Tibial nerve (tissue), 4 donors: ENCODE results near the gene MEPE. TPM values are rescaled to one million over a fixed set of nuclear protein-coding genes. Genes with fewer than 3 reads are reported as not detected.

Experiments
- DNase-seq, 2 donors: peaks; one replicate each; pipeline ENCODE4 v3.0.0-alpha.2; 2019; ENCODE audit warnings: low spot score in 2 of 2
- H3K27ac ChIP-seq, 4 donors: fragments of 200-600 bp; sonication (generic) in 3 of 4; one replicate each; pipeline ENCODE4 v1.5.1; 2017 to 2019; ENCODE audit warnings: mild to moderate bottlenecking in 1 of 4
- H3K27me3 ChIP-seq, 2 donors: fragments of 200-600 bp; sonication (generic) in 1 of 2; one replicate each; pipeline versions ENCODE4 v1.5.1 to v1.6.0; 2017 to 2019
- H3K36me3 ChIP-seq, 3 donors: fragments of 200-600 bp; sonication (generic); one replicate each; pipeline ENCODE4 v1.5.1; 2018 to 2019
- H3K4me1 ChIP-seq, 4 donors: fragments of 200-600 bp; sonication (generic) in 3 of 4; one replicate each; pipeline ENCODE4 v1.5.1; 2017 to 2019
- H3K4me3 ChIP-seq, 4 donors: fragments of 200-600 bp; sonication (generic) in 3 of 4; one replicate each; pipeline ENCODE4 v1.5.1; 2017 to 2019; ENCODE audit warnings: mild to moderate bottlenecking in 1 of 4, moderate library complexity in 1 of 4
- H3K9me3 ChIP-seq, 4 donors: fragments of 200-600 bp; sonication (generic) in 3 of 4; one replicate each; pipeline ENCODE4 v1.5.1; 2017 to 2019
- EP300 ChIP-seq, 2 donors: sonication (generic); formaldehyde crosslinking; IDR thresholded peaks; one replicate each; pipeline ENCODE4 v1.6.1; 2017; ENCODE audit warnings: antibody characterized with exemption in 2 of 2, mild to moderate bottlenecking in 1 of 2
- POLR2A ChIP-seq, 2 donors: fragments of 450-650 bp; IDR thresholded peaks; one replicate each; pipeline ENCODE4 v1.6.1; 2017; ENCODE audit warnings: antibody characterized with exemption in 2 of 2, mild to moderate bottlenecking in 2 of 2, moderate library complexity in 2 of 2
- WGBS, 2 donors: methylation state at CpG; one replicate each; pipeline ENCODE4 v1.1.5; 2018; 5-methylcytosine and 5-hydroxymethylcytosine counted together
- total RNA-seq, 4 donors: library from RNA; depleted of rRNA; stranded (reverse); fragments of >200 nt; gene quantifications; one replicate each; pipeline ENCODE4 v1.1.0, GENCODE V29; 2016
- TF ChIP-seq, protein P1 (sequence below), 5 experiments: fragments of 200-600 bp in 3 of 5; fragments of 450-650 bp in 2 of 5; sonication (generic) in 3 of 5; IDR thresholded peaks; one replicate each; pipeline ENCODE4 v1.5.1; 2016 to 2019; ENCODE audit warnings: antibody characterized with exemption in 5 of 5, mild to moderate bottlenecking in 3 of 5, moderate library complexity in 2 of 5

MEPE gene
- total RNA-seq, 4 donors from 2014 or later: not detected

DNA sequence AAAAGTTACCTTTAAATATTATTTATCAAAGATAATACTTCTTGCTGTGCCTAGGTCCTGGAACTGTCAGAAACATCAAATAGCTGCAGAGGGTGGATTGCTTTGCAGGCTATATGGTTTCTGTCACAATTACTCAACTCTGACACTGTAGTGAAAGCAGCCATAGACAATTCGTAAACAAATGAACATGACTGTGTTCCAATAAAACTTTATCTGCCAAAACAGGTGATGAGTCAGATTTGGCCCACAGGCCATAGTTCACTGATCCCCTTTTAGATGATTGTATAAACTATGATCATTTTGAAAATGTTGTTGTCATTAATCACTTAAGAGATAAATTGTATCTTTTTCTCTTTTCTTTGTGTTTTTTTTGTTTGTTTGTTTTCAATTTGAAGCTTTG, 8.4 kb upstream of the MEPE start:
- Histone ChIP-seq H3K27me3 (no peaks in the 10 kb centered on the region), H3K36me3 (no peaks in the 10 kb centered on the region), H3K27ac (no peak overlapping the region), H3K4me1 (no peaks in the 10 kb centered on the region), H3K9me3 (no peaks in the 10 kb centered on the region), H3K4me3 (no peak overlapping the region)
- TF ChIP-seq, protein P1, sequence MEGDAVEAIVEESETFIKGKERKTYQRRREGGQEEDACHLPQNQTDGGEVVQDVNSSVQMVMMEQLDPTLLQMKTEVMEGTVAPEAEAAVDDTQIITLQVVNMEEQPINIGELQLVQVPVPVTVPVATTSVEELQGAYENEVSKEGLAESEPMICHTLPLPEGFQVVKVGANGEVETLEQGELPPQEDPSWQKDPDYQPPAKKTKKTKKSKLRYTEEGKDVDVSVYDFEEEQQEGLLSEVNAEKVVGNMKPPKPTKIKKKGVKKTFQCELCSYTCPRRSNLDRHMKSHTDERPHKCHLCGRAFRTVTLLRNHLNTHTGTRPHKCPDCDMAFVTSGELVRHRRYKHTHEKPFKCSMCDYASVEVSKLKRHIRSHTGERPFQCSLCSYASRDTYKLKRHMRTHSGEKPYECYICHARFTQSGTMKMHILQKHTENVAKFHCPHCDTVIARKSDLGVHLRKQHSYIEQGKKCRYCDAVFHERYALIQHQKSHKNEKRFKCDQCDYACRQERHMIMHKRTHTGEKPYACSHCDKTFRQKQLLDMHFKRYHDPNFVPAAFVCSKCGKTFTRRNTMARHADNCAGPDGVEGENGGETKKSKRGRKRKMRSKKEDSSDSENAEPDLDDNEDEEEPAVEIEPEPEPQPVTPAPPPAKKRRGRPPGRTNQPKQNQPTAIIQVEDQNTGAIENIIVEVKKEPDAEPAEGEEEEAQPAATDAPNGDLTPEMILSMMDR (IDR thresholded peaks at IDR 0.05): no peak
- TF ChIP-seq EP300 (IDR thresholded peaks at IDR 0.05): no peak
- TF ChIP-seq POLR2A (IDR thresholded peaks at IDR 0.05): no peak
- 42 to 88% methylated on average over 1 of the region's 1 CpG for WGBS, 2 donors
- no peak for DNase-seq

DNA sequence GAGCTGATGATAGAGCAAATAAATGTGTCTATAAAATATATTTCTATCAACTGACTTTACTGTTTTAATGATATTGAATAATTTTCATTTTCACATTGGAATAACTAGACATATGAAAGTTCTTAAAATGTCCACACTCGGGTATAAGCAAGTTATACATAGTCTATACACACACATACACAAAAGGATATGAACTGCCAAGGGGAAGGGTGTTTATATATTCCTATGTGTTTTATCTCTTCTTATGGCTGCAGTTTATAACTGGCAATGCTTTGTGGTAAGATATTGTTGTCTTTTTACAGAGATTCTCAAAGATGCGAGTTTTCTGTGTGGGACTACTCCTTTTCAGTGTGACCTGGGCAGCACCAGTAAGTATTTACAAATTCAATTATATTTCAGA, 1.6 kb downstream of the MEPE start:
- WGBS, 2 donors: 81 to 93% methylated on average over 2 of the region's 2 CpGs
- H3K4me3 ChIP-seq: no peak overlapping the region
- H3K9me3 ChIP-seq: no peaks in the 10 kb centered on the region
- H3K4me1 ChIP-seq: peaks cover 0 to 16% (median 5%) of the 10 kb centered on the region in 4 donors
- no peak for DNase-seq
- H3K27me3 ChIP-seq: no peaks in the 10 kb centered on the region
- no peak overlapping the region for H3K27ac ChIP-seq
- no peaks in the 10 kb centered on the region for H3K36me3 ChIP-seq
- TF ChIP-seq, protein P1 (IDR thresholded peaks at IDR 0.05): no peak
- TF ChIP-seq EP300 (IDR thresholded peaks at IDR 0.05) (no peak), POLR2A (IDR thresholded peaks at IDR 0.05) (no peak)

DNA sequence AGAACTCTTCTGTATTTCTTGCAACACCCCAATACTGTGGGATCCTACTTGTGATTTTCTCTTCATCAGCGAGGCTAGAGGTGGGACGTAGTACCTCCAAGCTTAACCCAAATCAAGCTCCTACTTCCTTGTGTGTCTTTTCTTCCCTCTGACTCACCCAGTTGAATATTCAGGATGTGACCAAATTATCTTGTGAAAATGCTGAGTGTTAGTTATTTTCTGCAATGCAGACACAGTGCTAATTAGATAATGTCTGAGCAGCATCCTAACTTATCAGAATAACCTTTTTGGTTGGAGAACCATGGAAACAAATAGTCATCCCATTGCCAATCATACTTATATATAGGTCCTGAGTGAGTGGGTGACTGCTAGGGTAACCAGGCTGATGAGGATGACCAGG, 2.4 kb downstream of the MEPE start:
- Histone ChIP-seq H3K36me3 (no peaks in the 10 kb centered on the region), H3K9me3 (no peaks in the 10 kb centered on the region), H3K4me3 (no peak overlapping the region), H3K4me1 (peaks cover 0 to 23% (median 7%) of the 10 kb centered on the region in 4 donors), H3K27ac (no peak overlapping the region), H3K27me3 (no peaks in the 10 kb centered on the region)
- 81 to 96% methylated on average over 2 of the region's 2 CpGs for WGBS, 2 donors
- TF ChIP-seq POLR2A (IDR thresholded peaks at IDR 0.05): no peak
- TF ChIP-seq, protein P1 (IDR thresholded peaks at IDR 0.05): no peak
- TF ChIP-seq EP300 (IDR thresholded peaks at IDR 0.05): no peak
- no peak for DNase-seq

DNA sequence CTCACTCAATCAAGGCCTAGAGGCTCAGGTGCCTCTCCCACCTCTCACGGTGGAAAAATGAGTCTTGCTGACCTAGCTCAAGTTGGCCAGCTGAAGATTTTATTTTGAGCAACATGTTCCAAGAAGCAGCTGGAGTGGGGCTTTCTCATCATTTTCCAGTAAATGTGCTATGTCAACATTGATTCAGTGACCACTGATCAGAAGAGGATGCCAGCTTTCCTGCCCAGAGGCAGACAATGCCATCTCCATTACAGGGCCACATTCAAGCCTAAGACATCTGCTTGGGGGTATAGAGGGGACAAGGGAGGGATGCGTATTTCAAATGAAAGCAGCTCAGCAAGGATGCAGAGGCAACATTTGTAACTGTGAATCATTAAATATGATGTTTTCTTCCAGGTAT, 3.0 kb downstream of the MEPE start:
- H3K9me3 ChIP-seq: no peaks in the 10 kb centered on the region
- H3K36me3 ChIP-seq: no peaks in the 10 kb centered on the region
- 89 to 92% methylated on average over 2 of the region's 2 CpGs for WGBS, 2 donors
- peaks cover 0 to 24% (median 10%) of the 10 kb centered on the region in 4 donors for H3K4me1 ChIP-seq
- H3K4me3 ChIP-seq: no peak overlapping the region
- no peak for TF ChIP-seq EP300 (IDR thresholded peaks at IDR 0.05)
- TF ChIP-seq, protein P1 (IDR thresholded peaks at IDR 0.05): no peak
- no peak for TF ChIP-seq POLR2A (IDR thresholded peaks at IDR 0.05)
- H3K27me3 ChIP-seq: no peaks in the 10 kb centered on the region
- H3K27ac ChIP-seq: no peak overlapping the region
- DNase-seq: no peak

DNA sequence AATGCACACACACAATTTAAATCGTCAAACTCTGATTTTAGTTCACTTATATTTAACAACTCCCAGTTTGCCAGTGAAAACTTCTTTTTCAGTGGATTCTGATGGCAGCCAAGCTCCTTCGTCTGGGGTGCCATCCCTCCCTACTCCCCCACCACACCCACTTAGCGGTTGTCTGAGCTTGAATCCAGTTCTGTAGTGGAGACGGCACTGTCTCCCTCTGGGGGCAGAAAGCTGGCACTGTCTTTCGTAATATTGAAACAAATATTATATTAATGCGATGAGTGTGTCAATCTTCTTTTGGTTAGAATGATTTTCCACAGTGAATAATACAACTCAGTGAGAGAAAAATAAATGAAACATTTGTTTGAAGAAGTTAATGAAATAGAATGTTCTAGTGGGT, 5.4 kb downstream of the MEPE start:
- H3K36me3 ChIP-seq: no peaks in the 10 kb centered on the region
- DNase-seq: no peak
- H3K4me1 ChIP-seq: peaks cover 0 to 24% (median 10%) of the 10 kb centered on the region in 4 donors
- no peak overlapping the region for H3K4me3 ChIP-seq
- H3K27ac ChIP-seq: peak overlapping the region in 3 of 4 donors; percentile 11 to 85 (median 70)
- no peak for TF ChIP-seq EP300 (IDR thresholded peaks at IDR 0.05)
- TF ChIP-seq, protein P1 (IDR thresholded peaks at IDR 0.05): peak; percentile 8 to 41 (median 34)
- WGBS, 2 donors: 44 to 48% methylated on average over 6 of the region's 6 CpGs
- H3K27me3 ChIP-seq: no peaks in the 10 kb centered on the region
- H3K9me3 ChIP-seq: no peaks in the 10 kb centered on the region
